AG04450 (cell line): ENCODE measurements around the gene TMEM220. TPM values are rescaled to one million over a fixed set of nuclear protein-coding genes. Genes with fewer than 3 reads are reported as not detected.

Experiments
- CTCF ChIA-PET: fragments of 300-600, 350-600 bp; formaldehyde crosslinking; extraction: SDS; loops from one replicate; lab custom pipeline; 2022; ENCODE audit warnings: antibody characterized with exemption, inconsistent platforms; lab: Charles Lee
- POLR2A ChIA-PET: fragments of 350-600 bp; formaldehyde crosslinking; extraction: SDS; loops from one replicate; lab custom pipeline; 2021; ENCODE audit warnings: antibody characterized with exemption, inconsistent platforms; lab: Yijun Ruan, JAX
- DNase-seq: peaks from one replicate; pipeline ENCODE4 v3.0.0-alpha.2; 2011; ENCODE audit warnings: low read depth, low spot score
- H3K27ac ChIP-seq: one replicate; pipeline ENCODE4 v1.5.1; 2012; ENCODE audit warnings: low read depth, low read length, control low read depth
- H3K27me3 ChIP-seq: one replicate; pipeline ENCODE4 v1.6.0; 2012; ENCODE audit warnings: low read length; ENCODE audit not compliant: control insufficient read depth, insufficient read depth
- H3K4me3 ChIP-seq: 2 replicates; pipeline ENCODE4 v1.5.1; 2011; ENCODE audit warnings: mild to moderate bottlenecking, low read depth, low read length, control low read depth
- H3K9me3 ChIP-seq: 2 replicates; pipeline ENCODE4 v1.5.1; 2012; ENCODE audit warnings: low read length; ENCODE audit not compliant: control insufficient read depth, insufficient read depth
- polyA plus RNA-seq: library from polyadenylated mRNA; depleted of rRNA; stranded (reverse); fragments of >200 nt; gene quantifications from 2 replicates; pipeline ENCODE4 v1.2.3, GENCODE V29; 2011
- TF ChIP-seq, protein P1 (sequence below): IDR thresholded peaks from 2 replicates; pipeline ENCODE4 v1.5.1; 2011; ENCODE audit warnings: low read depth, low read length, control low read depth, inconsistent platforms

TMEM220 gene
- polyA plus RNA-seq, 1 experiment: 6.1 TPM

- Histone ChIP-seq H3K4me3 (no peak overlapping the region), H3K9me3 (no peaks in the 10 kb centered on the region; the same call in 1 of the 2 replicates), H3K27me3 (no peaks in the 10 kb centered on the region), H3K27ac (no peak overlapping the region)
- ChIA-PET POLR2A (no interaction called here), CTCF (interaction anchor here (0.6 to 1.8 kb wide), 4 partner anchors 20 to 72 kb away, joined by 3 to 7 read pairs (median 6); no protein-coding TSS in a partner anchor)
- TF ChIP-seq, protein P1, sequence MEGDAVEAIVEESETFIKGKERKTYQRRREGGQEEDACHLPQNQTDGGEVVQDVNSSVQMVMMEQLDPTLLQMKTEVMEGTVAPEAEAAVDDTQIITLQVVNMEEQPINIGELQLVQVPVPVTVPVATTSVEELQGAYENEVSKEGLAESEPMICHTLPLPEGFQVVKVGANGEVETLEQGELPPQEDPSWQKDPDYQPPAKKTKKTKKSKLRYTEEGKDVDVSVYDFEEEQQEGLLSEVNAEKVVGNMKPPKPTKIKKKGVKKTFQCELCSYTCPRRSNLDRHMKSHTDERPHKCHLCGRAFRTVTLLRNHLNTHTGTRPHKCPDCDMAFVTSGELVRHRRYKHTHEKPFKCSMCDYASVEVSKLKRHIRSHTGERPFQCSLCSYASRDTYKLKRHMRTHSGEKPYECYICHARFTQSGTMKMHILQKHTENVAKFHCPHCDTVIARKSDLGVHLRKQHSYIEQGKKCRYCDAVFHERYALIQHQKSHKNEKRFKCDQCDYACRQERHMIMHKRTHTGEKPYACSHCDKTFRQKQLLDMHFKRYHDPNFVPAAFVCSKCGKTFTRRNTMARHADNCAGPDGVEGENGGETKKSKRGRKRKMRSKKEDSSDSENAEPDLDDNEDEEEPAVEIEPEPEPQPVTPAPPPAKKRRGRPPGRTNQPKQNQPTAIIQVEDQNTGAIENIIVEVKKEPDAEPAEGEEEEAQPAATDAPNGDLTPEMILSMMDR: peak; percentile 61
- DNase-seq: no peak
Measured at GRCh38 chr17:10772425-10773380, 42.9 kb upstream of the TMEM220 start.

GRCh38 chr17:10771148-10771547, 41.3 kb upstream of the TMEM220 start:
- Histone ChIP-seq H3K27ac (no peak overlapping the region), H3K27me3 (no peaks in the 10 kb centered on the region), H3K4me3 (no peak overlapping the region), H3K9me3 (no peaks in the 10 kb centered on the region; the same call in 1 of the 2 replicates)
- TF ChIP-seq, protein P1: no peak
- DNase-seq: no peak
- ChIA-PET CTCF (interaction anchor here (0.6 kb wide), 1 partner anchor 152 kb away, joined by 3 read pairs; no protein-coding TSS in a partner anchor), POLR2A (no interaction called here)

GRCh38 chr17:10769840-10770239, 40.0 kb upstream of the TMEM220 start:
- Histone ChIP-seq H3K27me3 (no peaks in the 10 kb centered on the region), H3K27ac (no peak overlapping the region), H3K9me3 (no peaks in the 10 kb centered on the region; the same call in 1 of the 2 replicates), H3K4me3 (no peak overlapping the region)
- ChIA-PET CTCF (no interaction called here), POLR2A (no interaction called here)
- no peak for DNase-seq
- TF ChIP-seq, protein P1: no peak

DNA sequence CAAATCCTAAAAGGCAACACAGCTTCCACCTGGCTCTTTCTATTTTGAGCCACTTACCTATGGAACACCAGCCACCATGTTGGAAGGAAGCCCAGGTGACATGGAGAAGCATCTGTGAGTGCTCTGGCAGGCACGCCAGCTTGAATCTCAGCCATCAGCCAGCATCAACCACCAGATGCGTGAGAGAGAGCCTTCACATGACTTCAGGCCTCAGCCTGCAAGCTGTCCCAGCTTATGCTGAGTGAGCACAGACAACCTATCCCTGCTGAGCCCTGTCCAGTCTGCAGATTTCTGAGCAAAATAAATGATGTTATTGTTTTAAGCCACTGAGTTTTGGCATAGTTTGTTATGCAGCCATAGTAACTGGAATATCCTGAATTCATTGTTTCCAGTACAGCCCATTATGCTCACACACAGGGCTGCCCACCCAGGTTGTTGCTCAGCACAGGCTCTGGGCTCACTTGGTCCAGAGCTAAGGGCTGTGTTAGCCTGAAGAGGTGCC, 39.0 kb upstream of the TMEM220 start:
- no peak for DNase-seq
- ChIA-PET POLR2A (no interaction called here), CTCF (no interaction called here)
- Histone ChIP-seq H3K4me3 (no peak overlapping the region), H3K27ac (no peak overlapping the region), H3K27me3 (no peaks in the 10 kb centered on the region), H3K9me3 (no peaks in the 10 kb centered on the region; the same call in 1 of the 2 replicates)
- TF ChIP-seq, protein P1: no peak

DNA sequence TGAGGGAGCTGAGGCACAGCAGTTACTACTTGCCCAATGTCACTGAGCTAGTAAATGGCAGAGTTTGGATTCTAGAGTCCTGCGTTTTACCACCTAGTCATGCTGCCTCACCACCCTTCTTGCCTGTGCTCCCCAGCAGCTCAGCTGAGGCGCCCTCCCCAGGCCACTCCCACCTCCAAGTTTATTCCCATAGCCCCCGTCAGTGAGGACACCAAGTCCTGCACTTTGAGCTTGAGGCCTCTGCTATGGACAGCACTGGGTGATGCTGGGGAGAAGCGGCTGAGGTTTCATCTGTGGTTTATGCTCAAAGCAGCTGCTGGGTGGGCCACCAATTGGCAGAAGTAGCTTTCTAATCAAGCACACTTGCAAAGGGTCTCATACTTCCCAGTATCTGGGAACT, 37.4 kb upstream of the TMEM220 start:
- Histone ChIP-seq H3K4me3 (no peak overlapping the region), H3K27ac (no peak overlapping the region), H3K27me3 (no peaks in the 10 kb centered on the region), H3K9me3 (no peaks in the 10 kb centered on the region)
- no peak for DNase-seq
- CTCF ChIA-PET: no interaction called here
- POLR2A ChIA-PET: interaction anchor here (0.8 kb wide), 1 partner anchor 37 kb away, joined by 4 read pairs; the partner anchor contains the start of gene TMEM220
- TF ChIP-seq, protein P1: no peak
